Left renal cortex interstitium (tissue), 4 donors: Measurements from ENCODE around the gene SYNDIG1. TPM values are rescaled to one million over a fixed set of nuclear protein-coding genes. Genes with fewer than 3 reads are reported as not detected.

Experiments
- DNase-seq, 4 donors: peaks; one replicate each; pipeline ENCODE4 v3.0.0-alpha.2; 2013; ENCODE audit warnings: low read depth in 4 of 4, low spot score in 2 of 4, missing footprints in 1 of 4
- polyA plus RNA-seq, 4 donors: library from polyadenylated mRNA; unstranded; fragments of 120-200 nt; gene quantifications; one replicate each; pipeline ENCODE4 v1.2.1, GENCODE V29; 2013; ENCODE audit not compliant: insufficient read length in 4 of 4

SYNDIG1 gene
- polyA plus RNA-seq, 4 donors: 7.8 to 9.9 (median 8.9) TPM

DNA sequence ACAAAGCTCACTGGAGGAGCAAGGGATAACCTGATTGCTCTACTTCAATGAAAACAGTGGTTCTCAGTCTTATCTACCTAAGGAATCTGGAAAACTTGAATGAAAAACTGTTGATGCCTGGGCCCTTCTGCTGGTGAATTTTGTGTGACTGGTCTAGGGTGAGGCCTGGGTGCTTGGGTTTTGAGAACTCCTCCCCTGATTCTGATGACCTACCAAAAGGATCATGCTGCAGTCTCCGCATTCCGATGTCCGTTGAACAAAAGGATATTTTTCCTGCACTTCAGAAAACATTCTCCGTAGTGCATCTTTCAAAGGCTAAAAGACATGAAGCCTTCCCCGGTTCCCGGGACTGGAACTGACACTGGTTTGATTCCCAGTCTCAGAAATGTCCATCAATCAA, 157.9 kb downstream of the SYNDIG1 start:
- no peak for DNase-seq

DNA sequence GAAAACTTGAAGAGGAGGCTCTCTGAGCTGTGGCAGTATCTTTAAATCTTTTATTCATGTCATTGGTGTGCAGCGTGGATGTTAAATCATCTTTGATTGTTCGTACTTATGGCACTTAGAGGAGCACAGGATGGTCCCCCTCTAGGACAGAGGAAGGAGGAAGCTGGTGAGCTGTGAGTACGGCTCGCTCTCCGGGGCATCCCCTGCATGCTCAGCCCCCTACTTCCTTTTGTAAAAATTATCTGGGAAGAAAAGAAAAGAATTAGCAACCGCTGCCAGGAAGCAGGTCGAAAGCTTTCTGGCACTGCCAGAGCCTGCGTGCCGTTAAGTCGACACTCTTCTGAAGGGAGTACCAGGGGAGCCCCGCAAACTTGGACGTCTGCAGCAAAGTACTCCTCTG, 158.5 kb downstream of the SYNDIG1 start:
- no peak for DNase-seq

DNA sequence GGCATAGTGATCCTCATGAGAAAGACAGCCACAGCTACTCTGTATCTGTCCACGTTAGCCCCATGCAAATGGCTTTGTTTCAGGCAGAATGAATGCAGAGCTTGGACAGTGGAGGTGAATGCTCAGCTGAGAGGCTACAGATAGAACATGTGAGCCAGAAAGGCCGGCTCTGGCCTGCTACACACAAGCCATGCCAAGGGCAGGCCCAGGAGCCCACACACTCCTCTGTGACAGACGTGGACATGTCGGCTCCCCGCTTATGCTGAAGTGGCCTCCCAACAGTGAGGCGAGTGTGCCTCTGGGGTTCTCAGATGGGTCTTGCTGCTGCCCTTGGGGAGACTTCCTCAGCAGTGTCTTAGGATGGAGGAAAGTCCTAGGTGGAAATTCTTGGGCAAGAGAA, 159.6 kb downstream of the SYNDIG1 start:
- DNase-seq: no peak

DNA sequence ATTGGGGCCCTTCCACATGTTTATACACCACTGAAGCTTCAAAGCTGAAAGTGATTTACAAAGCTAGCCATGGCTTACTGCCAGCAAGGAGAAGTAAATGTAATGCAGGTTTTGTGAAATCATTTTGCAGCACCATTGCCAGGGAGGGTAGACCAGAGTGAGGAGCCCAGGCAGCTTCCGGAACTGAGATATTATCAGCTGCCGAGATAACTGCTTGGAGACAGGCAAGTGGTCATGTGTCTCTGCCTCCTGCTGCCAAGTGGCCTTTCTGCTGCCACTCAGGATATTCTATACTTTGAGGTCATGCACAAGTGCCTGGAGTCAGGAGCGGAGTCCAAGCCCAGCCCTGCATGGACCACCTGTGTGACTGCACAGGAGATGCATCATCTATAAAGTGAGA, 160.2 kb downstream of the SYNDIG1 start:
- peak in 1 of 4 donors; percentile 23 for DNase-seq

DNA sequence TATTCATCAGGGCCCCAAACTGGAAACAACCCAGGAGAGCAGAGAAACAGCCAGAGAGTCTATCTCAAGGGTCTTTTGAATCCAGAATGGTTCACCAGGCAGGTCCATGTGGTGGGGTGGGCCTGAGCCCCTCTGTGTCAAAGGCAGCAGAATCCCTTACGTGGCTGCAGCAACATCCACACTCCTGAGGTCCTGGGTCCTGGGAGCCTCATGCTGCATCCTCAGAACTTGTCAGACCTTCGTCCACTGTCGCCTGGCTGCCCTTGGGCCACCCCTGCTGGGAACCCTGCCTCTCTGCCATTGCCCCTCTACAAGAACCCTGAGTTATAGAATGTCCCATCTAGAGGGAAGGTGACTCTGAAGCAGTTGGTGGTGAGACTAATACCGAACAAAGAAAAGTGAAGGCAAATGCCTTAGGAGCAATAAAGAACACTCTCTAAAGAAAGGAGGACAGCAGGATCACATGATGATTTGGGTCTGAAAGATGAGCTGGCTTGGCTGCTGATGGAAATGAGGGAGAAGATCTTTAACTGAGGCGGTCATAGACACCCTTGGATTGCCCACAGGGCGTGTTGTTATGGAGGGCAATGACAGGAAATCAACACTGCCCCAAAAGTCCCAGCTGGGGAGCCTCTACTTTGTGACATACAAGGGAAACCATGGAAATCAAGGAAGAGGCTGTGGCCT, 161.2 kb downstream of the SYNDIG1 start:
- DNase-seq: no peak

DNA sequence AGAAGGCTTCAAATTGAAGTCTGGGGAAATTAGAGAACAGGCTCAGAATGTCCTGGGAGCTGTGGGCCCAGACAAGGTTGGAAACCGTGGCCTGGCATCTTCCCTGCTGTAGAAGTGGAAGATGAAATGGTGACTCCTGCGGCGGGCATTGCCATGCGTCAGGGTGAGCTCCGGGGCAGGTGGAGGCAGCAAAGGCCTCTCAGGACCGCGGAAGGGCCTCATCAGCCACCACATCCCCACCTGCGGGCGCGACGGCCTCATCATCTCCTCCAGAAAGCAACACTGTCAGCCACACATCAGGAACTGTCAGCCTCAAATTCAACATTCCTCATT, 161.7 kb downstream of the SYNDIG1 start:
- no peak for DNase-seq

DNA sequence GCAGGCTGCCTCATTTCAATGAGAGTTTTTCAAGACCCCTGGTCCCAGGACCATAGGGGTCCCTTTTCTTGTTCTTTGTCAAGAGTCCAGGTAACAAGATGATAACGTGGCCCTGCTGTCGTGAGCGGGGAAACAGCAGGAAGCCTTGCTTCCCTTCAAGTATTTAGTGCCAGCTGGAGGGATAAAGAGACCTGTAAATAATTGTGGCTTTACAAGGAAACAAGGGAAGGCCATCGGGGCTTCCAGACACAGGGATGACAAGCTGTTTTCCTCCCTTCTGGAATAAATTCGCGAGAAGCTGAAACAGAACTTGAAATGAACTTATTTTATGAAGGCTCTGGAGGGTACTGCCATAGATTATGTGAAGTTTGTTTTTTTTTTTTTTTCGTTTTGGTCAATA, 163.2 kb downstream of the SYNDIG1 start:
- DNase-seq: no peak

DNA sequence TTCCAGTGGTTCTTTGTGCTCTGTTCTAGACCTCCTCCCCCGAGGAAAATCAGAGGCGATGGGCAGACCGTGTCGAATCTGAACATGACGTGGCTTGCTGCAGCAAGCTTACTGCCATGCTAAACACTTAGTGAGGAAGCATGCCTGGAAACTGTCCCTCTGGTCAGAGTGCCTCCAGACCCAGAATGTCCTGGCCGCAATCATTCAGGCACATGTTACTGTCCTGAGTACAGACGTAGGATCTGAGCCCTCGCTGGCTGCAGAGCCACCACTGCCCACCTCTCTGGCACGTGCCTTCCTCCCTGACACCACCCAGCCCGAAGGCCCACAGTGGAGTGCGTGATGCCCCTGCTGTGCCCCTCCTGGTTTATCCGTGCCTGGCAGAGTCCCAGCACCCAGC, 163.6 kb downstream of the SYNDIG1 start:
- no peak for DNase-seq

DNA sequence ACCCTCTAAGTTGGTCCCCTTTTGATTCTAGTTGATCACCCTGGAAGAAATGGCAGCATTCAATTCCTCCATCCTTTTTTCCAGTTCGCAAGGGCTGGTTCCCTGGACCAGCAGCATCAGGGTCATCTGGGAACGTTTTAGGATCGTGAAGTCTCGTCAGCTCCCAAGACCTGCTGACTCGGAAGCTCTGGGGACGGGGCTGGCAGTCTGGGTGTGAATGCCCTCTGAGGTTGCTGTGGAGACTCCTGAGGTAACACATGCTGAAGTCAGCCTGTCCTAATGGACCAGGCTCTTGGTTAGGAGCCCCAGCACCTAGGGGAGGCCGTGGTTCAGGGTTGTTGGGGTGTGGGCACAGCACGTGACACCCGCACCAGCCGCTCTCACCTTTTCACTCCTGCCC, 164.1 kb downstream of the SYNDIG1 start:
- no peak for DNase-seq

DNA sequence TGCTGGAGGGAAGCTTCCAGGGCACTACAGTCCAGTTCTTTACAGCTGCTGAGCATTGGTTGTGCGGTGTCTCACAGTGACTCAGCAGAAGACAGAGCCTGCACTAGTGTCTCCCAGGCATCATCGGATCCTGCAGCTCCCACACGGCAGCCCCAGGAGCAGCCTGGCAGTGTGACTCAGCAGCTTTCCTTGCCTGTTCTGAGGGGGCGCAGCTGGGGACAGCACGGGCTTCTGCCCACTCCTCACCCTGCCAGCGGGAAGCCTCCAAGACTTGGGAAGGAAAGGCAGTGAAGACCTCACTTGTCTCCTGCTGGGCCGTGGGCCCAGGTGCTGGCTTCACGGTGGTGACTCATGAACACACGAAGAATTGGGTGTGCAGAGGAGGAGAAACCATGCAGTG, 165.4 kb downstream of the SYNDIG1 start:
- DNase-seq: no peak

DNA sequence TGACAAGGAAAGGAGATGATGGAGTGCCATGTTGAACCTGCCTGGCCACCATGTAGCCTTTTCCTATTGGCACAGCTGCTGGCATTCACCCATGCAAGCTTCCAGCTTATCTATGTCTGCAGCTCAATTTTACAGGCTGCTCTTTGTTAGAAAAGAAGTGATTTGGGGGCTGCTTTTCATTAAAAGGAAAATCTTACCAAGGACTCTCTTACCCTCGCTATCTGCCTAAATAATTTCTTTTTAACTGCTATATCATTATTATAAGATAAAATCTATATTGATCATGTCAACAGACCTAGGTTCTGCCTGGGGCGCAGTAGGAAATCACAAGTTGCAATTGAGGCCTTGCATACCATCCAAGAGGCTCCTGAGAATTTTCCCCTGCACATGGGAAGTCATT, 167.2 kb downstream of the SYNDIG1 start:
- no peak for DNase-seq

DNA sequence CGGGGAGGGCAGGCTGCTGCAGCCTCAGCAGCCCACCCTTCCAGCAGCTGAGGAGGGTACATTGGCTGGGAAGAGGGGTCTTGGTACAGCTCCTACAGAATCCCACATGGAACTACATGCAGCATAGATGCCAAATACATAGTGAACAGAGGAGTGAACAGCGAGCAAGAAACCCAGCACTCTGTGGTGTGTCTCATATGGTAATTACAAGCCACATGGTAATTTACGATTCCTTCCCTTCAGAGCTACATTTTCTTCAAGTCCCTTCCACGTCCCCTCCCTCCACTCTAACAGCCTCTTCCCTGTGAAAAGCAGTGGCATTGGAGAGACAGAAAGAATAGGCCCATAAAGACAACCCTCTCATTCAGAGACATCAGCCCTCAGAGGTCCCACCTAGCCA, 167.7 kb downstream of the SYNDIG1 start:
- no peak for DNase-seq

DNA sequence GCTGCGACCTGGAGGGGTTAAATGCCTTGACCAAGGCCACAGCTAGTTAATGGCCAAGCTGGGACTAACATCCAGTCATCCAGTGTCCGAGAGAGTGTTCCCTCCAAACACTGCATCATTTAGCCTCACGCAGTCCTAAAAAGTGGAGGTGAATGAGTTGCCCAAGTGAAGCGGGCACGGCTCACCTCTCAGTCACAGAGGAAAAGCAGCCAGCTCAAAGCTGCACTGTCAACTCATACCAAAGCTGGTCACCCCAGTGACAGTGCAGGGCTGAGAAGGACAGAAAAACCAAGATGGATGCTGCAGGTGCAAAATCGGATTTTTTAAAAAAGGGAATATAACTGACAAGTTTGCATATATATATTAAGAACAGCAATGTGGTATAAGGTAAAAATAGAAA, 168.5 kb downstream of the SYNDIG1 start:
- DNase-seq: no peak

DNA sequence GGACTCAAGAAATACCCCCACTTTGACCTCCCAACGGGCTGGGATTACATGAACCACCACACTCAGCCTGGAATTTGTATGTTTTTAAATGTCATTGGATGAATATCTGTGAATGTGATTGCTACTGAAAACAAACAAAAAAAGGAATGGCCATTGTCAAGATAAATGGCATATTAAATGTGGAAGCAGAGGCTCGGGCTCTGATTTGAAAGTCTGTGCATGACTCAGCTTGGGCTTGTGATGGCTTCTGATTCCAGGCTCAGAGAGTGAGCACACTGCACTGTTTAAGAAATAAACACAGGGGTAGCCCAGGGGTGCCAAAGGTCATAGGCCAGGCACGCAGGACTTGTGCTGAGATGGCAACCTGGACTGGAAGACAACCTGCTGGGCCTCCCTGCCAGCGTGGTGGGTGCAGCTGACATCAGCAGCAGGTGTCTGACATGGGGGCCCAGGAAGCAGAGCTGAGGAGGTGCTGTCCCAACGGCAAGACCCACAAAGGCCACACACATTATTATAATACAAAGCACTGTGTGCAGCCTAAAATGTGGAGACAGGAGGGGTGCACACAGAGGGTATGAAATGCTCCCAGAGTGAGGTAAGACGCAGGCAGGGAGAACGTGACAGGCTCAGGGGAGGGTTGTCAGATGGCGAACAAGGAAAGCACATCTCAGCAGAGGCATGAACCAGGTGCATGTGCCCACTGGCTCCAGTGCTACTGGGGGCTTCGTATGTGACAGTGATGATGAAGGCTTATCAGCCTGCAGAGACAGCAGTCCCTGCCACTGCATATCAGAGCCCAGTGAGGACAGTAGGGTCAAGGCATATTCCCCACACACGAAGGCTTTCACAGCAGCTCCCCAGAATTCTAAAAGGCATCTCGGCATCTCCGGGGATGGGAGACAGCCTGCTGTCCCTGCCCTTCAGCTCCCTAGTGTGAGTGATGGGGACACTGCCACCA, 169.4 kb downstream of the SYNDIG1 start:
- DNase-seq: no peak

DNA sequence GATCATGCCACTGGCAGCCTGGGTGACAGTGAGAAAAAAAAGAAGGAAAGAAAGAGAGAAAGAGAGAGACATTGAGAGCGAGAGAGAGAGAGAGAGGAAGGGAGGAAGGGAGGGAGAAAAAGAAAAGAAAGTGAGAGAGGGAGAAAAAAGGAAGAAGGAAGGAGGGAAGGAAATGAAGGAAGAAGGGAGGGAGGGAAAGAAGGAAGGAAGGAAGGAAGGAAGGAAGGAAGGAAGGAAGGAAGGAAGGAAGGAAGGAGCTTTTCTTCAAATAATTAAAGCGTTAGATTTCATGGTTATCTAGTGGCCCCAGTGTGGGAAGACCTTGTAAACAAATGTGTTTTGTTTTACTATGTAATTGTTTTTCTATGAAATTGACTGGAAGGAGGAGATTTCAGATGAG, 170.8 kb downstream of the SYNDIG1 start:
- no peak for DNase-seq

DNA sequence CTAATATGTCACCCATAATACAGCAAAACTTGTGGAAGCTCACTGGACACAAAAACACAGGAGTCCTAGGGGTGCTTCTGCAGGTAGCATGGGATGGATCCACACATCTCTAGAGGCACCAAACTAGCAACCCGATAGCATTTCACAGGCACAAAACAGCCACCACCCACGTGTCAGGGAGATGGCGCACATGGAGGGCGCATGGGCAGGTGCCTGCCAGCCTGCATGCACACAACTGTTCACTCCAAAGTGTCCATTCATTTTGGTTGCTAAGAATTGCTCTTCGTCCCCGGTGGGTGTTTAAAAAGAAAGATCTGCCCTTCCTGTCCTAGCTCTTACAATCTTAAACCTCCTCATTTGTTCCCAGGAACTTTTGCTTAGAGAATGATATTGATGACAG, 171.3 kb downstream of the SYNDIG1 start:
- no peak for DNase-seq

DNA sequence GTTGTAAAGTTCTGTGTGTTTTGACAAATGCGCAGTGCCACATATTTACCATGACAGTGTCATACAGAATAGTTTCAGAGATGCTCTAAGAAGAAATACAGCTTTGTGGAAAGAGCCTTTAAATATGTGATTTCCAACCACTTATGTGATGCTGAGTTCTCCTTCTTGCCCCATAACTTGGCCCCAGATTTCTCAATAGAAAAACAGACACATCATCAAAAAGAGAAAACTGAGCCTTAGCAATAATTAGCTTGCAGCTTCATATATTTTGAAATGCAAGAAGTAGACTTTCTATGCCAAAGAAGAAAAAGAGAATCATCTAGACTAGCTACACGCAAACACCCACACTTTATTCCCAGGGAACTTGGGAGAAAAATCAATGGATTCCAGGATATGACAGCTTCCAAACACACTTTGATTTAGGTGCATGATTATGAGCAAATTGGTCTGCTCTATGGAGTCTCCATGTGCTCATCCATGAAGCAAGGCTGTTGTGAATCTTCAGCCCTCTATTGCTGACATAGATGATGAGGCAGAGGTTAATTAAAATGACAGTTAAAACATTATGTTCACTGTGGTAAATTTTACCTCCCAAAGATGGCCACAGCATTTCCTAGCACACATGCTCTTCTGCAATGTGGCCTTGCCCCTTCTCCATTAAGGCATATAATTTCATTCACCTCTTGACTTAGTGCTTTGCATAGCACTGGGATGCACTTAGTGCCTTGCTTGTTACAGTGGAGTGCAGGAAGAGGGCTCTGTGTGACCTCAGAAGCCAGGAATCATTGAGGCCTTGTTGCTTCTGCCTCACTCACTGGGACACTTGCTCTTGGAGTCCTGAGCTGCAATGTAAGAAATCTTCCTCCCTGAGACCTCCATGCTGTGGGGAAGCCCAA, 174.6 kb downstream of the SYNDIG1 start:
- DNase-seq: no peak

DNA sequence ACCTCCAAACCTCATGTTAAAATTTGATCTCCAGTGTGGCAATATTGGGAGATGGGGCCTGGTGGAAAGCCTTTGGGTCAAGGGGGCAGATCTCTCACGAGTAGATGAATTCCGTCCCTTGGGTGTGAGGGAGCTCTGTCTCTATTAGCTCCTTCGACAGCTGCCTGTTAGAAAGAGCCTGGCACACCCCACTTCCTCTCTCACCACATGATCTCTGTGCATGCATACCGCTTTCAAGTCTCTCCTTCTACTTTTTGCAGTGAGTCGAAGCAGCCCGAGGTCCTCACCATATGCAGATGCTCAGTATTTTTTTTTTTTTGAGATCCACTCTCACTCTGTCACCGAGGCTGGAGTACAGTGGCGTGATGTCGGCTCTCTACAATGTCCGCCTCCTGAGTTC, 176.9 kb downstream of the SYNDIG1 start:
- no peak for DNase-seq

DNA sequence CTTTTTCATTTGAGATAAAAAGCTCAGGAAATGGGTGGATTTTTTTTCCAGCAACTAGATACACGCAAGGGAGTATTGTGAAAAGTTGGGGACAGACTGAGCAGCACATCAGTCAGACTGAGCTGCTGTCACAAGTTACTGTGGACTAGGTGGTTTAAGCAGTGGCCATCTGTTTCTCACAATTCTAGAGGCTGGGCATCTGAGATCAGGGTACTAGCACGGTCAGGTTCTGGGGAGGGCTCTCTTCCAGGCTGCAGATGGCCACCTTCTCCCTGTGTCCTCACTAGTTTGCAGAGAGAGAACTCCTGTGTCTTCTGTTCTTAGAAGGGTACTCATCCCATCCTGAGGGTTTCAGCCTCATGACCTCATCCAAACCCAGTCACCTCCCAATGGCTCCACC, 178.3 kb downstream of the SYNDIG1 start:
- DNase-seq: no peak

DNA sequence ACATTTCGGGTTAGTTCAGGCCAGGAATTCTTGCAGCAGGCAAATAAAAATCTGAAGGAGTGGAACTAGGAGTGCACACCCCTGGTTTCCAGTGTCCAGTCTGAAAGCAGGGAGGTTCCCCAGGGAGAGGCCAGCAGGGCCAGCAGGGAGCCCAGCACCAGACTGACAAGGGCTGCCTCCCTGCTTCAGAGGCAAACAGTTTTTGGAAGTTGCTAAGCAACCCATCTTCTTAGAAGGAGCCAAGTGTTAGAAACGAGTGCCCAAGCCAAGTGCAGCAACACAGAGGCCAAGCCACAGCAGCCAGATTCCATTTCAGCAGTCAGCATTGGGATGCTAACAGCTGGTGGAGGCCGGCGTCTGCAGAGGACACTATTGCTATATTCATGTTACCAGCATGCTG, 179.1 kb downstream of the SYNDIG1 start:
- no peak for DNase-seq

DNA sequence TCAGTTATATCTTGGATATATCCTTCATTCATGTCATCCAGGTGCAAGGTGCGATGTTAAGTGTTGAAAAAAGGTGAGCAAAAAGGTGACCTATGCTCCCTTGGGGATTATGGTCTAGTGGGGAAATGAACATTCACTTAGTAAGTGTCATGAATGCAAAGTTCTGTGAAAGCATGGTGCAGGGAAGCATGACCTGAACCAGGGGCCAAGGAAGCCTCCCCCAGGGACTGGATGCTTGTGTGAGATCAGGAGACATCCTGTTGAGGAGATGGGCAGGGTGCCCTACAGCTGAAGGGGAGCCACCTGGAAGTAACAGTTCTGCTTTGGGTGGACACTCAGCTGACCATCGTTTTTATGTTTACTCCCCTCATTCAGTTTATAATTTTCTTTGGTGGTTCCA, 179.5 kb downstream of the SYNDIG1 start:
- DNase-seq: no peak
